HEK293 (cell line): Measurements from ENCODE around the gene RRP15.

Experiments
- BCL11A ChIP-seq: fragments of 450-650 bp; formaldehyde crosslinking; IDR thresholded peaks from 2 replicates; pipeline ENCODE4 v1.5.1; 2016; ENCODE audit warnings: low read depth, missing biosample characterization, missing genetic modification characterization
- CTCF ChIP-seq: fragments of 450-650 bp; formaldehyde crosslinking; IDR thresholded peaks from 2 replicates; pipeline ENCODE4 v1.5.1; 2016; ENCODE audit warnings: missing biosample characterization, missing genetic modification characterization
- GLI4 ChIP-seq: fragments of 450-650 bp; formaldehyde crosslinking; IDR thresholded peaks from 2 replicates; pipeline ENCODE4 v1.5.1; 2016; ENCODE audit warnings: missing biosample characterization, missing genetic modification characterization
- GLIS1 ChIP-seq: fragments of 450-650 bp; formaldehyde crosslinking; IDR thresholded peaks from 2 replicates; pipeline ENCODE4 v1.5.1; 2016; ENCODE audit warnings: missing biosample characterization, missing genetic modification characterization
- KLF16 ChIP-seq: fragments of 450-650 bp; formaldehyde crosslinking; IDR thresholded peaks from 2 replicates; pipeline ENCODE4 v1.5.1; 2017; ENCODE audit warnings: missing biosample characterization, missing genetic modification characterization
- KLF9 ChIP-seq: fragments of 450-650 bp; formaldehyde crosslinking; IDR thresholded peaks from 2 replicates; pipeline ENCODE4 v1.5.1; 2016; ENCODE audit warnings: missing biosample characterization, missing genetic modification characterization, low read depth
- MEIS1 ChIP-seq: sonication (generic); formaldehyde crosslinking; IDR thresholded peaks from 2 replicates; pipeline ENCODE4 v1.8.1; 2022; ENCODE audit warnings: missing genetic modification reagents, mild to moderate bottlenecking, borderline replicate concordance
- SALL2 ChIP-seq: fragments of 450-650 bp; formaldehyde crosslinking; IDR thresholded peaks from 2 replicates; pipeline ENCODE4 v1.5.0; 2017; ENCODE audit warnings: missing biosample characterization, mild to moderate bottlenecking, missing genetic modification characterization, borderline replicate concordance
- SP2 ChIP-seq: fragments of 450-650 bp; formaldehyde crosslinking; IDR thresholded peaks from 2 replicates; pipeline ENCODE4 v1.5.1; 2016; ENCODE audit warnings: missing biosample characterization, missing genetic modification characterization
- WT1 ChIP-seq: fragments of 450-650 bp; formaldehyde crosslinking; IDR thresholded peaks from 2 replicates; pipeline ENCODE4 v1.5.1; 2016; ENCODE audit warnings: missing biosample characterization, missing genetic modification characterization
- YY2 ChIP-seq: fragments of 450-650 bp; formaldehyde crosslinking; IDR thresholded peaks from 2 replicates; pipeline ENCODE4 v1.5.1; 2016; ENCODE audit warnings: missing biosample characterization, missing genetic modification characterization
- ZBTB44 ChIP-seq: fragments of 450-650 bp; IDR thresholded peaks from 2 replicates; pipeline ENCODE4 v1.5.1; 2018; ENCODE audit warnings: missing biosample characterization, mild to moderate bottlenecking, missing genetic modification characterization
- ZBTB6 ChIP-seq: fragments of 450-650 bp; formaldehyde crosslinking; IDR thresholded peaks from 2 replicates; pipeline ENCODE4 v1.5.1; 2017; ENCODE audit warnings: missing biosample characterization, missing genetic modification characterization
- ZNF114 ChIP-seq: fragments of 450-650 bp; formaldehyde crosslinking; IDR thresholded peaks from 2 replicates; pipeline ENCODE4 v1.5.0; 2017; ENCODE audit warnings: missing biosample characterization, missing genetic modification characterization
- ZNF169 ChIP-seq: fragments of 450-650 bp; formaldehyde crosslinking; IDR thresholded peaks from 2 replicates; pipeline ENCODE4 v1.5.1; 2016; ENCODE audit warnings: missing biosample characterization, missing genetic modification characterization
- ZNF175 ChIP-seq: fragments of 450-650 bp; formaldehyde crosslinking; IDR thresholded peaks from 2 replicates; pipeline ENCODE4 v1.5.1; 2016; ENCODE audit warnings: missing biosample characterization, missing genetic modification characterization
- ZNF280C ChIP-seq: fragments of 450-650 bp; formaldehyde crosslinking; IDR thresholded peaks from 2 replicates; pipeline ENCODE4 v1.5.1; 2016; ENCODE audit warnings: missing biosample characterization, missing genetic modification characterization
- ZNF311 ChIP-seq: fragments of 450-650 bp; formaldehyde crosslinking; IDR thresholded peaks from 2 replicates; pipeline ENCODE4 v1.5.1; 2017; ENCODE audit warnings: missing biosample characterization, missing genetic modification characterization, borderline replicate concordance
- ZNF324 ChIP-seq: fragments of 450-650 bp; formaldehyde crosslinking; IDR thresholded peaks from 2 replicates; pipeline ENCODE4 v1.5.1; 2016; ENCODE audit warnings: missing biosample characterization, missing genetic modification characterization
- ZNF37A ChIP-seq: fragments of 450-650 bp; IDR thresholded peaks from 2 replicates; pipeline ENCODE4 v1.5.1; 2018; ENCODE audit warnings: missing biosample characterization, missing genetic modification characterization
- ZNF398 ChIP-seq: fragments of 450-650 bp; formaldehyde crosslinking; IDR thresholded peaks from 2 replicates; pipeline ENCODE4 v1.5.1; 2017; ENCODE audit warnings: missing biosample characterization, missing genetic modification characterization
- ZNF48 ChIP-seq: fragments of 450-650 bp; formaldehyde crosslinking; IDR thresholded peaks from 2 replicates; pipeline ENCODE4 v1.5.1; 2016; ENCODE audit warnings: missing biosample characterization, missing genetic modification characterization
- ZNF488 ChIP-seq: fragments of 450-650 bp; formaldehyde crosslinking; IDR thresholded peaks from 2 replicates; pipeline ENCODE4 v1.5.1; 2016; ENCODE audit warnings: missing biosample characterization, missing genetic modification characterization
- ZNF548 ChIP-seq: fragments of 450-650 bp; formaldehyde crosslinking; IDR thresholded peaks from 2 replicates; pipeline ENCODE4 v1.5.1; 2016; ENCODE audit warnings: missing biosample characterization, missing genetic modification characterization
- ZNF561 ChIP-seq: fragments of 450-650 bp; IDR thresholded peaks from 2 replicates; pipeline ENCODE4 v1.5.1; 2018; ENCODE audit warnings: missing biosample characterization, missing genetic modification characterization, borderline replicate concordance
- ZNF600 ChIP-seq: fragments of 450-650 bp; formaldehyde crosslinking; IDR thresholded peaks from 2 replicates; pipeline ENCODE4 v1.5.1; 2016; ENCODE audit warnings: missing biosample characterization, missing genetic modification characterization
- ZNF621 ChIP-seq: fragments of 450-650 bp; formaldehyde crosslinking; IDR thresholded peaks from 2 replicates; pipeline ENCODE4 v1.5.1; 2017; ENCODE audit warnings: missing biosample characterization, missing genetic modification characterization
- ZNF658 ChIP-seq: fragments of 450-650 bp; formaldehyde crosslinking; IDR thresholded peaks from 2 replicates; pipeline ENCODE4; 2016; ENCODE audit warnings: missing biosample characterization, missing genetic modification characterization
- ZSCAN5A ChIP-seq: fragments of 450-650 bp; formaldehyde crosslinking; IDR thresholded peaks from 2 replicates; pipeline ENCODE4 v1.5.1; 2016; ENCODE audit warnings: missing biosample characterization, missing genetic modification characterization

Gene RRP15

GRCh38 chr1:218347723-218348627 is 62.9 kb downstream of the RRP15 start (continued):
- no peak for TF ChIP-seq KLF16
- TF ChIP-seq ZNF169 (tag by site-specific recombination) = no peak
- no peak for TF ChIP-seq KLF9 (tag by site-specific recombination)
- TF ChIP-seq ZNF398 (tag by site-specific recombination) = peak; percentile 74
- TF ChIP-seq YY2 (tag by site-specific recombination) = no peak
- TF ChIP-seq ZNF561 = 0 out of 2 replicates have a peak, but pooled peaks have one; percentile 54
- TF ChIP-seq MEIS1 (CRISPR knock-in tag) = no peak
- TF ChIP-seq CTCF (tag by site-specific recombination) = no peak
- TF ChIP-seq ZNF175 (tag by site-specific recombination) = no peak
- TF ChIP-seq GLIS1 (tag by site-specific recombination) = no peak
- peak; percentile 61 for TF ChIP-seq ZNF600 (tag by site-specific recombination)
- no peak for TF ChIP-seq ZNF311
- no peak for TF ChIP-seq SALL2 (tag by site-specific recombination)
- TF ChIP-seq ZNF658 = no peak
- TF ChIP-seq WT1 = peak; percentile 41
- TF ChIP-seq ZBTB6 (tag by site-specific recombination) = no peak
- no peak for TF ChIP-seq ZNF488
- no peak for TF ChIP-seq BCL11A (tag by site-specific recombination)
- no peak for TF ChIP-seq ZNF280C (tag by site-specific recombination)
- no peak for TF ChIP-seq ZNF621 (tag by site-specific recombination)
- no peak for TF ChIP-seq ZNF37A
- TF ChIP-seq ZNF114 (tag by site-specific recombination) = no peak
- TF ChIP-seq SP2 (tag by site-specific recombination) = no peak; the same call in 1 of the 2 replicates
- TF ChIP-seq ZNF48 (tag by site-specific recombination) = no peak
- no peak for TF ChIP-seq ZNF548 (tag by site-specific recombination)
- peak; percentile 46; the same call in 1 of the 2 replicates for TF ChIP-seq ZBTB44 (tag by site-specific recombination)
- TF ChIP-seq ZSCAN5A = no peak
- no peak for TF ChIP-seq ZNF324 (tag by site-specific recombination)
- TF ChIP-seq GLI4 = no peak
